SJSA1 (cell line): ENCODE results near the gene ZNF598. TPM values are rescaled to one million over a fixed set of nuclear protein-coding genes. Genes with fewer than 3 reads are reported as not detected.

ENCODE experiments used
- DNase-seq, 2 experiments: peaks; one replicate each; pipeline ENCODE4 v3.0.0-alpha.2; 2015 to 2020; ENCODE audit warnings: low spot score in 2 of 2, low read depth in 1 of 2
- H3K27ac ChIP-seq: fragments of 250-450 bp; sonication (Bioruptor Pico); 2 replicates; pipeline ENCODE4 v1.5.1; 2020; ENCODE audit warnings: mild to moderate bottlenecking, moderate library complexity
- H3K27me3 ChIP-seq: fragments of 250-450 bp; sonication (Bioruptor Pico); replicated peaks from 2 replicates; pipeline ENCODE4 v1.5.1; 2020; ENCODE audit warnings: mild to moderate bottlenecking, moderate library complexity
- H3K36me3 ChIP-seq: fragments of 250-450 bp; sonication (Bioruptor Pico); 2 replicates; pipeline ENCODE4 v1.5.1; 2020; ENCODE audit warnings: mild to moderate bottlenecking
- H3K4me1 ChIP-seq: fragments of 250-450 bp; sonication (Bioruptor Pico); replicated peaks from 2 replicates; pipeline ENCODE4 v1.6.1; 2021; ENCODE audit warnings: mild to moderate bottlenecking
- H3K4me3 ChIP-seq: fragments of 250-450 bp; sonication (Bioruptor Pico); 2 replicates; pipeline ENCODE4 v1.5.1; 2020; ENCODE audit warnings: mild to moderate bottlenecking
- H3K9me3 ChIP-seq: fragments of 250-450 bp; sonication (Bioruptor Pico); replicated peaks from 2 replicates; pipeline ENCODE4 v1.5.1; 2020; ENCODE audit warnings: mild to moderate bottlenecking
- total RNA-seq: library from RNA; depleted of rRNA; stranded (reverse); fragments of >200 nt; shearing (Covaris generic); gene quantifications from 2 replicates; pipeline ENCODE4 v1.2.3, GENCODE V29; 2014

The ZNF598 gene
- total RNA-seq, 1 experiment from 2014 or later = 20.4 TPM

DNA sequence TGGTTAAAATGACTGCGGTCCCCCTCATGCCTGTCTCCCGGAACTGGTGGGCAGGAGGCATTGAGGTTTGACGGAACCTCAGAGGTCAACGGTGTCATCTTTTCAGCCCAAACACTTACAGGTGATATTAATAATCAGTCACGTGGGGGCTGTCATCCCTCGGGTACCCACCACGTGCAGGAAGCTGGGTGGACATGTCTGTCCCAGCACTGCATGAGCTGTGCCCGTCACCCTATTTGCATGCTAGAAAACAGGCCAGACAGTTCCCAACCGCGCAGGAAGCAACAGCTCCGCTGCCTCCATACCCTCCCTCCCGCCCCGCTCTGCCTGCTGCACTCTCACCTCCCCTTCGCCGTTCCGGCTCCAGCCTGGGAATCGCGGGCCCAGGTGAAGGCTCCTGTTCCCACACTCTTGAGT is 18.5 kb downstream of the ZNF598 start:
- peaks cover 19% of the 10 kb centered on the region for H3K4me1 ChIP-seq

DNA sequence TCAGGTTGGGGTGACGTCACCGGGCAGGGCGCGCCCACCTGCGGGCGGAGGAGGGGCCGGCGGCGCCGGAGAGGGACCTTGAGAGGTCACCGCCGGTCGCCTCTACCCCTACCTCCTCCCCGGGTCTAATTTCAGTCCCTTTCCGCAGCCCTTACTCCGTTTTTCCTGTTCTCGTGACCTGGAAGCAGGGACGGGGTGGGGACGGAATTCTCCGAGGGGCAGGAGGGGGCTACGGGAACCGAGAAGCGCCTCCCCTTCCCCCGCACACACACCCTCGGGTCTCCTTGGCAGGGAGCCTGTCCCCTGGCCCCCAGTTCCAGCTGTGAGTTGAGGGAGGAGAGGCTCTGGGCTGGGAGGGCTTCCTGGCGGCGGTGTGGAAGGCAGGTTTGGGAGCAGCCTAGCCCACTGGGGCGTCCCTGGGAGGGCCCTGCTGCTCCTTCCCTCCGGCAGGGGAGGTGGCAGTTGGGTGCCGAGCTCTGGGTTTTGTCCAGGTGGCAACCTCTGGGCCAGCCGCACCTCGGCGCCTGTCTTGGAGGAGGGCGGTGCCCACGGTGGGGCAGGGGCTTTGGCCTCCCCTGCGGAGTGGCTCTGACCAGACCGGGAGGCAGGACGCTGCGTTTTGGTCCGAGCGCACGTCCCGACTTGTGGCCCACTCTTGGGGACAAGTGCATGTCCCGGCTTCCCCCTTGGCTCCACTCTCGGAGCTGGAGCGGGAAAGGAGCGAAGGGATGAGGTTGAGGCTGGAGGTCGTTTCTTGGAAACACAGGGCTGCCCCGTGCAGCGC is 19.1 kb downstream of the ZNF598 start:
- Histone ChIP-seq H3K27me3 (peaks cover 12% of the 10 kb centered on the region), H3K36me3 (peaks cover 24% of the 10 kb centered on the region), H3K27ac (no peak overlapping the region), H3K4me1 (peaks cover 19% of the 10 kb centered on the region), H3K4me3 (no peak overlapping the region), H3K9me3 (peaks cover 7% of the 10 kb centered on the region)
- DNase-seq = no peak

More for the DNA sequence above, 18.5 kb downstream of the ZNF598 start:
- peaks cover 12% of the 10 kb centered on the region for H3K27me3 ChIP-seq
- H3K27ac ChIP-seq = no peak overlapping the region
- peaks cover 19% of the 10 kb centered on the region for H3K36me3 ChIP-seq
- H3K9me3 ChIP-seq = peaks cover 7% of the 10 kb centered on the region
- DNase-seq = no peak
- no peak overlapping the region for H3K4me3 ChIP-seq

DNA sequence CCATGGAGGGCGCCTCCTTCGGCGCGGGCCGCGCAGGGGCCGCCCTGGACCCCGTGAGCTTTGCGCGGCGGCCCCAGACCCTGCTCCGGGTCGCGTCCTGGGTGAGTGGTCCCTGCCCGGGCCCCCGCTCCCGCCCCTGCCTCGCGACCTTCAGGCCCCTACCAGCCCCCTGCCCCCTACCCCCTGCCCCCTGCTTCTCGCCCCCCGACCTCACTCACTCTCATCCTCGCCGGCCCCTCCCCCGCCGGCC is 19.6 kb downstream of the ZNF598 start:
- Histone ChIP-seq H3K36me3 (peaks cover 24% of the 10 kb centered on the region), H3K9me3 (peaks cover 7% of the 10 kb centered on the region), H3K4me3 (peak overlapping the region; percentile 23), H3K4me1 (peaks cover 24% of the 10 kb centered on the region), H3K27ac (no peak overlapping the region), H3K27me3 (peaks cover 12% of the 10 kb centered on the region)
- DNase-seq = no peak

DNA sequence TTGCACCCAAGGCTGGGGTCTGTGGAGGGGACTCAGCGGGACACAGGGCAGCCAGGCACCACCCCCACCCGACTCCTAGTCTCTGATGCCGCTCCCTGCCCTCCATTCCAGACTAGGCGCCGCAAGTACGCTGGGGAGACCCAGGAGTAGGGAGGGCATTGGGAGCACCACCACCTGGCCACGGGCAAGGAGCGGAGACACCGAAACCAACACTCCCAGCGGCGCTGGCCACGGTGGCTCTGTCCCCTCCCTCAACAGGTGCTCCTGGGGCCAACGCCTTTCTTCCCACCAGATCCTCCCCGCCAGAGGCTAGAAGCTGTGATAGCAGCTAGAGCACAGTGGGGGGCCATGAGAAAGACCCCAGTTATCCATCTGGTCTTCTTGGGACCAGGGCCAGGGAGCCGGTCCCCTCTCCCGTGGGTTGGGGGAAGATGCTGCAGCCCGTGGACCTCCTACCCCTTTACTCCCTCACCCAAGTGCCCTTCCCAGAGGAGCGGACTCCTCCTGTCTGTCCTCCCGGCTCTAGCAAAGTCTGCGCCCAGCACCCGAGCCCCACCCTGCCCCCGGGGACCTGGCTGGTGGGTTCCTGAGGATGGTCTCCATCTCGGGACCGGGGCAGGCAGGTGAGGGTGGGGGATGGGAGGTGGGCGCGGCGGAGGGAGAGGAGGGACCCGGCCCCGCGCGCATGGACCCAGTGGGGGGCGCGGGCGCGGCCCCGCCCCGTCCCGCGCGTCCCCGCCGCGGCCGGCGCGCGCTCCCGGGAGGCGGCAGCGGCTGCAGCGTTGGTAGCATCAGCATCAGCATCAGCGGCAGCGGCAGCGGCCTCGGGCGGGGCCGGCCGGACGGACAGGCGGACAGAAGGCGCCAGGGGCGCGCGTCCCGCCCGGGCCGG is 20.2 kb downstream of the ZNF598 start, which contains the start of gene SYNGR3:
SYNGR3 (plus strand) TSS at position 762 of the 892 bp plus-strand sequence. CDS start 133 bp downstream, outside the sequence.
- peaks cover 29% of the 10 kb centered on the region for H3K36me3 ChIP-seq
- peaks cover 12% of the 10 kb centered on the region for H3K27me3 ChIP-seq
- no peak within 1 kb of the TSS for H3K27ac ChIP-seq
- H3K9me3 ChIP-seq = peaks cover 7% of the 10 kb centered on the region
- peak within 1 kb of the TSS; percentile 23 for H3K4me3 ChIP-seq
- no peak for DNase-seq
- peaks cover 29% of the 10 kb centered on the region for H3K4me1 ChIP-seq

DNA sequence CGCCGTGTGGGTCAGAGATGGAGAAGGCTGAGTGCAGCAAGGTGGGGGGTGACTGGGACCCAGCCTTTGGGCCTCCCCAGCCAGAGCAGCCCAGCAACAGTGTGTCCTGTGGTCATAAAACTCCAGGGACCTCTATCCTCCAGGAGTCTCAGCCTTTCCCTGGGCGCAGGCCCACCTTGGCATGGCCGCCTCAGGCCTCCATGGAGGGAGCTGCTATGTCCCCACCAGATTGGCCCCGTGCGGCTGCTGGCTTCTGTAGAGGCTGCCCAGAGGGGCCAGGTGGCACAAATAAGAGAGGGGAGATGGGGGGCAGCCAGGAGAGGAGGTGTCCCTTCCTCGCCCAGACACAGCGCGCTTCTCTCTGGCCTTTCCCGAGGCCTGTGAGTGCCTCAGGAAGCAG is 22.4 kb downstream of the ZNF598 start:
- Histone ChIP-seq H3K4me1 (peaks cover 35% of the 10 kb centered on the region), H3K36me3 (peaks cover 32% of the 10 kb centered on the region), H3K4me3 (no peak overlapping the region), H3K9me3 (peaks cover 3% of the 10 kb centered on the region), H3K27me3 (peaks cover 17% of the 10 kb centered on the region), H3K27ac (no peak overlapping the region)
- DNase-seq = no peak

DNA sequence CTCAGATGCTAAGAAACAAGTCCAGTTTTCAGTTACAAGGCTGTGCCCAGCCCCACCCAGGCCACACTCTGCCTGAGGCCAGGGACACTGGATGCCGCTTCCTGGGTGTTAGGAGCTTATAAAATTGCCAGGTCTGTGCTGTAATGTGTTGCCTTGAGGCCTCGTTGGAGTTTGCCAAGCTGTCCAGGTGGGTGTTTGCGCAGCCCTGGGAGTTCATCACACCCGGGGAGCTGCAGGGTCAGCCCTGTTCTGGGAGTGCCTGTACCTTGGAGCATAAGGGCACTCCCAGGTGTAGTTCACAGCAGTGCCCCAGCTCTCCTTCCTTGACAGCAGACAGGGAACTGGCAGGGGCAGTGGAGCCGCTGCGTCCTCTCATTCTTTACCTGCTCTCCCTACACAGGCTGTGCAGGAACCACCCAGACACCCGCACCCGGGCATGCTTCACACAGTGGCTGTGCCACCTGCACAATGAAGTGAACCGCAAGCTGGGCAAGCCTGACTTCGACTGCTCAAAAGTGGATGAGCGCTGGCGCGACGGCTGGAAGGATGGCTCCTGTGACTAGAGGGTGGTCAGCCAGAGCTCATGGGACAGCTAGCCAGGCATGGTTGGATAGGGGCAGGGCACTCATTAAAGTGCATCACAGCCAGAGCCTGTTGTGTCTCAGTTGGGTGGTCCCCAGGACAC is 24.0 kb downstream of the ZNF598 start:
- peaks cover 26% of the 10 kb centered on the region for H3K27me3 ChIP-seq
- peak overlapping the region; percentile 94; the same call in 1 of the 2 replicates for H3K4me3 ChIP-seq
- peaks cover 32% of the 10 kb centered on the region for H3K36me3 ChIP-seq

DNA sequence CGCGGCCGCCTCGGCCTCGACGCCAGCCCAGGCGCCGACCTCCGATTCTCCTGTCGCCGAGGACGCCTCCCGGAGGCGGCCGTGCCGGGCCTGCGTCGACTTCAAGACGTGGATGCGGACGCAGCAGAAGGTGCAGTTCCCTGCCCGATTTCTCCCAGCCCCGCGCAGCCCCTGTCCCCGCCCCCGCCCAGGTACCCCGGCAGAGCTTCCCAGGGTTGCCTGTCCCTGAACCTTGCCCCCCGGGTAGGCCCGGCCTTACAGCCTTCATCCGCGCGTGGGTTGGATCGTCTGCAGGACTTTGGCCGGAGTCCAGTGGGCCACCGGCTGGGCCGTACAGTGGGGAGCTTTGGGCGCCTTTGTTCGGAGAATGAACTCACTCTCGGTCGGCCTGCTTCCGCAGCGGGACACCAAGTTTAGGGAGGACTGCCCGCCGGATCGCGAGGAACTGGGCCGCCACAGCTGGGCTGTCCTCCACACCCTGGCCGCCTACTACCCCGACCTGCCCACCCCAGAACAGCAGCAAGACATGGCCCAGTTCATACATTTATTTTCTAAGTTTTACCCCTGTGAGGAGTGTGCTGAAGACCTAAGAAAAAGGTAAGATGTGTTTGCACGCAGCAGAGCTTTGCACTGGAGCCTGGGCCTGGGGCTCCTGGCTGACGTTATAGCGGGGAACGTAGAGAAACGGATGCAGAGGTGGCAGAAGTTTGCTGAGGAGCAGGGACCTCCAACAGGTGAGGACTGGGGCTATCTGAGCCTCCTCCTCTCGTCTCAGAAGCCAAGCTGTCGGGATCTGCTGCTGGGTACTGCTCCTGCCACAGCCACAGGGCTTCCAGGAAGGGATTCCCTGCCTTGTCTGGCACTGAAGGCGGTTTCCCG is 25.0 kb downstream of the ZNF598 start:
- peaks cover 29% of the 10 kb centered on the region for H3K27me3 ChIP-seq
- peak overlapping the region; percentile 44; the same call in 1 of the 2 replicates for H3K27ac ChIP-seq
- peaks cover 19% of the 10 kb centered on the region for H3K4me1 ChIP-seq
- H3K9me3 ChIP-seq = no peaks in the 10 kb centered on the region
- H3K4me3 ChIP-seq = peak overlapping the region; percentile 94
- H3K36me3 ChIP-seq = peaks cover 32% of the 10 kb centered on the region
- DNase-seq = no peak

More for the DNA sequence above, 24.0 kb downstream of the ZNF598 start:
- DNase-seq = no peak
- Histone ChIP-seq H3K4me1 (peaks cover 28% of the 10 kb centered on the region), H3K27ac (no peak overlapping the region), H3K9me3 (no peaks in the 10 kb centered on the region)

DNA sequence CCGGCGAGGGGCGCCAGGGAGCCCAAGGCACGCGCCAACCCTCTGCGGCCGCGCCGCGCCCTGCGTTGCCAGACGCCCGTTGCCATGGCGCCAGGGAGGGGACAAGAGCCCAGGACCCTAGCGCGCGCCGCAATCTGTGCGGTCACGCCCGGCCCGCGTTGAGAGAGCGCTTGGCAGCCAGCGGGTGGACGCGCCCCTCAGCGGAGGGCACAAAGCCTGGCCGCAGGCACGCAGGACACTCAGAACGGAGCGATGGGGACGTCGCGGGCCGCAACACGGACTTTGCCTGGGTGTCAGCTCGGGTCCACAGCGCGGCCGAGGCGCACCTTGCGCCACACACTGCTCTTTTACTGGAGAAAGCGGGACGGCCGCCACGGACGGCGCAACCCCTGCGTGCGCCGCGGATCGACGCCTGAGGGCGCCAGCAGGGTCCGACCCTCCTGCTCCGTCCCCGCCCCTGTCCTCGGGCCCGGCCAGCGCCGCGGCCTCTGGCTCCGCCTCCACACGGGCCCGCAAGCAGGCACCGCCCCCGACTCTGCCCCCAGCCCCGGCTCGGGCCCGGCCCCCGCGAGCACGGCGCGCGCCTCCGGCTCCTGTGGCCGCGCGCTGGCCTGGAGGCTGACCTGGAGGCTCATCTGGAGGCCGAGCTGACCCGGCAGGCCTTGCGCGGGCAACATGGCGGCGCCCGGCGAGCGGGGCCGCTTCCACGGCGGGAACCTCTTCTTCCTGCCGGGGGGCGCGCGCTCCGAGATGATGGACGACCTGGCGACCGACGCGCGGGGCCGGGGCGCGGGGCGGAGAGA is 25.9 kb downstream of the ZNF598 start, which contains the start of gene GFER:
GFER (plus strand) TSS at position 650 of the 803 bp plus-strand sequence; CDS start at position 676, 26 bp downstream.
- Histone ChIP-seq H3K4me3 (peak within 1 kb of the TSS; percentile 94), H3K27ac (peak within 1 kb of the TSS; percentile 44; the same call in 1 of the 2 replicates)

DNA sequence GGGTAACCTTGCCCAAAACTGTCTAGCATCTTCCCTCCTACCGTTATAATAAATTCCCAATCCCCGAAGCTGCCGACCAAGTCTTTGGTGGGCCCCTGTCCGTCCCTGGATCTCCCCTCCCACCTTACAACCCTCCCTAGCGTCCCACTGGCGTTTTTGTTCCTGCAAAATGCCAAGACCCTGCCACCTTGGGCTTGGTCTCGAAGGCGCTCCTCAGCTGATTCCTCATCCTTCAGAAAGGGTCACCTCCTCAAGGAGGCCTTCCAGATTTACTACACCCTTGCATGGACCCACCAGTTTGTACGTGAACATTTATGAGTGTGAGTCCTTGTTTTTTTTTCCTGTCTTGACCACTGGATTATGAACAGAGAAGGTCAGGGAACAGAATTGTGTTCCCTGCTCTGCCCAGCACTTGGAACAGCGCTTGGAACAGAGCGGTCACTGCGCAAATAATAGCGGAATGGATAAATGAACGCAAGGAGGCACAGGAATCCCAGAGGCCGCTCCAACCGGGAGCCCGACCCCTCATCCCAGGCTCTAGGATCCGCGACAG is 26.6 kb downstream of the ZNF598 start:
- no peak for DNase-seq
- peak overlapping the region; percentile 94 for H3K4me3 ChIP-seq
- H3K9me3 ChIP-seq = no peaks in the 10 kb centered on the region
- no peak overlapping the region for H3K27ac ChIP-seq
- peaks cover 47% of the 10 kb centered on the region for H3K36me3 ChIP-seq
- peaks cover 19% of the 10 kb centered on the region for H3K4me1 ChIP-seq
- peaks cover 27% of the 10 kb centered on the region for H3K27me3 ChIP-seq

More for the DNA sequence above, 25.9 kb downstream of the ZNF598 start, which contains the start of gene GFER:
- peaks cover 27% of the 10 kb centered on the region for H3K27me3 ChIP-seq
- H3K9me3 ChIP-seq = no peaks in the 10 kb centered on the region
- DNase-seq = peak; percentile 86 to 94
- peaks cover 41% of the 10 kb centered on the region for H3K36me3 ChIP-seq
- H3K4me1 ChIP-seq = peaks cover 19% of the 10 kb centered on the region

DNA sequence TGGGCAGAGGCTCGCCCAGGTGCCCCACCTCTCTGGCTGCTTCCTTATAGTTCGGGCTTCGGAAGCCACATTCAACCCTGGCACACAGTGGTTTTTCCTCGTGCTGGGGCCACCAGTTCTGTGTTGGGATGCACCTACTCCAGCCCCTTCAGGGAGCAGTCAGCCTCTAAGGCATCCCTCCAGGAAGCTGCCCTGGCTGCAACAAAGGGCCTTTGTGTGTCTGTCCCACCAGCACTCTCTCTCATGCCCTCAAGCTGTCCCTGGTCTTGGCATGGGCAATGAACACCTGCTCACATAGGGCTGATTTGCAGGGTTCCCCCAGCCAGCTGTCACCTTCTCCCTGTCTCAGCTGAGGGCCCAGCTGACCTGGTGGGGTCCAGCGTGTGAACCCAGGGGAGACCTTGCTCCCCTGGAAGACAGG is 27.6 kb downstream of the ZNF598 start:
- Histone ChIP-seq H3K27ac (no peak overlapping the region), H3K27me3 (peaks cover 27% of the 10 kb centered on the region), H3K4me3 (no peak overlapping the region), H3K4me1 (peaks cover 19% of the 10 kb centered on the region), H3K36me3 (peaks cover 52% of the 10 kb centered on the region), H3K9me3 (no peaks in the 10 kb centered on the region)
- DNase-seq = no peak

DNA sequence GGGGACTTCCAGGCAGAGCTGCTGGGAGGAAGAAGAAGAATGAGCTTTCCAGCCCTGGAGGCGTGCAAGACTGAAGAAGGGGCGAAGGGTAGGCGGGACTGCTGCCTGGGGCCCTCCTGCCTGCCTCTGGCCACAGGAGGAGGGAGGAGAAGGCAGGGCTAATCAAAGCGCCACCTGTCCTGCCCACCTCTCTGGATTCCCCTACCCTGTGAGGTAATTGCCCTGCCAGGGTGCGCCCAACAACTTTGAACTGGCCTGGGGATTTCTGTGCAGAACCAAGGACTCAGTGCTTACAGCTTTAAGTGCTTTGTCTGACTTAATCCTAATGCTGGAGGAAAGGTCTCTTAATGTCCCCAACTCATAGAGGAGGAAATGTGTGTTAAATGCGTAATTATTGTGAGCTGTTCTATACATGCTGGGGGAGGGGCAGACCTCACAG is 28.2 kb downstream of the ZNF598 start, which contains the start of gene NOXO1:
NOXO1 (minus strand) TSS at position 72 of the 439 bp plus-strand sequence. CDS start 290 bp downstream, outside the sequence.
- Histone ChIP-seq H3K9me3 (no peaks in the 10 kb centered on the region), H3K27me3 (peaks cover 27% of the 10 kb centered on the region), H3K27ac (no peak within 1 kb of the TSS), H3K4me1 (peaks cover 19% of the 10 kb centered on the region), H3K36me3 (peaks cover 52% of the 10 kb centered on the region), H3K4me3 (no peak within 1 kb of the TSS)
- no peak for DNase-seq

DNA sequence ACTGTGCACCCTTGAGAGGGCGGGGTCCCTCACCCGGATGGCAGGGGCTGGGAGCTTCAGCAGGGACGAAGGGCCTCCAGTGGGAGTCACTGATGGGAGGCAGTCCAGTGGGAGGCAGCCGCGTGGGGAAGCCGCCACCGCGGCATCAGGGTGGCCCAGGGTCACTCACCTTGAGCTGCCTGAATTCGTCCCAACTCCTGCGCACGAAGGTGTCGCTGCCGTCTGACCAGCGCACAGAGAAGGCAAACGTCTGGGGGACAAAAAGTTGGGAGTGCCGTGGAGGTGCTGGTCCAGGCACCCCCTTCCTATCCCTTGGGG is 28.9 kb downstream of the ZNF598 start:
- peaks cover 19% of the 10 kb centered on the region for H3K4me1 ChIP-seq
- peaks cover 52% of the 10 kb centered on the region for H3K36me3 ChIP-seq
- no peaks in the 10 kb centered on the region for H3K9me3 ChIP-seq
- H3K27me3 ChIP-seq = peaks cover 27% of the 10 kb centered on the region
- H3K27ac ChIP-seq = no peak overlapping the region
- DNase-seq = no peak
- no peak overlapping the region for H3K4me3 ChIP-seq
